IPS-18a (cell line): ENCODE measurements around the gene VWA5A.

Source experiments
- H3K27ac ChIP-seq: one replicate; pipeline ENCODE4 v1.5.1; 2013; ENCODE audit warnings: low read length
- H3K27me3 ChIP-seq: one replicate; pipeline ENCODE4 v1.6.1; 2013; ENCODE audit warnings: mild to moderate bottlenecking, low read length; ENCODE audit not compliant: control insufficient read depth, insufficient read depth
- H3K36me3 ChIP-seq: one replicate; pipeline ENCODE4 v1.6.1; 2013; ENCODE audit warnings: low read depth, low read length; ENCODE audit not compliant: control insufficient read depth
- H3K4me1 ChIP-seq: one replicate; pipeline ENCODE4 v1.6.1; 2013; ENCODE audit warnings: low read depth, low read length; ENCODE audit not compliant: control insufficient read depth
- H3K4me3 ChIP-seq: one replicate; pipeline ENCODE4 v1.5.1; 2013; ENCODE audit warnings: low read length
- H3K9ac ChIP-seq: one replicate; pipeline ENCODE4 v1.6.1; 2013; ENCODE audit warnings: mild to moderate bottlenecking, low read length, moderate library complexity
- H3K9me3 ChIP-seq: one replicate; pipeline ENCODE4 v1.6.1; 2013; ENCODE audit warnings: low read depth, low read length; ENCODE audit not compliant: control insufficient read depth

Gene VWA5A

DNA sequence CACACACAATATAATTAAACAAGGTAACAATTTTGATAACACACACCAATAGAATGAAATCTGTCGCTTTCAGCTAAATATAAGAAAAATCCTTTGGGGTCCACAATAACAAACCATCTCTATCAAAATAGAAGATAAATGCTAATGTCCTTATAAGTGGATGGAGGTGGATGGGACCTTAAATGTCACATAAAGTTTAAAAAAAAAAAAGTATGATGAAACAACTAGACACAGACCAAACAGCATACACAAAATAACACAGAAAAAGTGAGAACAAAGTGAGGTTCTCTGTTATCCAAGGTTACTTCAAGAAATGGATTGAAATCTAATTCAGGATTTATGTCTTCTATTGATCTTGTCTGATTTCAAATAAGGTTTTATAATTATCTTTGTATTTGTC, 57.3 kb downstream of the VWA5A start:
- Histone ChIP-seq H3K9me3 (no peaks in the 10 kb centered on the region), H3K4me1 (peaks cover 7% of the 10 kb centered on the region), H3K27ac (no peak overlapping the region), H3K9ac (no peak overlapping the region), H3K36me3 (no peaks in the 10 kb centered on the region), H3K4me3 (no peak overlapping the region), H3K27me3 (peaks cover 47% of the 10 kb centered on the region)

DNA sequence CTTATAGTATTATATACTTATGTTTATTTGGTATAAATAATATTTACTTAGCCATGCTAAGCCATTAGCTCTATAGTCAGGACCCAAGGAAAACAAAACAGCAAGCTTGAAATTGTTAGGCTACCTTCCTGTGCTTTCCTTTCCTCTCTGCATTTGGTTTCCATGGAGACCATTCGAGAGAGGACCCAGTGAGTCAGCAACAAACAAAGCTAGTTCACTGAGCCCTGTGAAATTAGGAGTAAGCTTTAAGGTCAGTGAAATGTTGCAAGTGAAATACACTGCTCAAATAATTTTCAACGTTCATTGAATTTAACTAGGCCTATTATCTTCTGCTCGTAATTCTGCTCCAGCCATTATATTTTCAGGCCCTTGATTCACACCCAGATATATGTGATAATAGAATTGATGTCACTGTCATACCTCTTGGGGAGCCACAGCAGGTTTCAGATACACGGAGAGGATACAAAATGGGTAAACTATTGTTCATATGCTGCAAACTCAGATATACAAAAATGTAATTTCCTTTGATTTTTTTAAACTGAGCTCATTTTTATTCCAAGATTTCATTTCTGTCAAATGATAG, 58.8 kb downstream of the VWA5A start:
- Histone ChIP-seq H3K9me3 (no peaks in the 10 kb centered on the region), H3K4me1 (peaks cover 7% of the 10 kb centered on the region), H3K36me3 (no peaks in the 10 kb centered on the region), H3K4me3 (no peak overlapping the region), H3K27ac (peak overlapping the region; percentile 39), H3K9ac (peak overlapping the region; percentile 54), H3K27me3 (peaks cover 32% of the 10 kb centered on the region)

DNA sequence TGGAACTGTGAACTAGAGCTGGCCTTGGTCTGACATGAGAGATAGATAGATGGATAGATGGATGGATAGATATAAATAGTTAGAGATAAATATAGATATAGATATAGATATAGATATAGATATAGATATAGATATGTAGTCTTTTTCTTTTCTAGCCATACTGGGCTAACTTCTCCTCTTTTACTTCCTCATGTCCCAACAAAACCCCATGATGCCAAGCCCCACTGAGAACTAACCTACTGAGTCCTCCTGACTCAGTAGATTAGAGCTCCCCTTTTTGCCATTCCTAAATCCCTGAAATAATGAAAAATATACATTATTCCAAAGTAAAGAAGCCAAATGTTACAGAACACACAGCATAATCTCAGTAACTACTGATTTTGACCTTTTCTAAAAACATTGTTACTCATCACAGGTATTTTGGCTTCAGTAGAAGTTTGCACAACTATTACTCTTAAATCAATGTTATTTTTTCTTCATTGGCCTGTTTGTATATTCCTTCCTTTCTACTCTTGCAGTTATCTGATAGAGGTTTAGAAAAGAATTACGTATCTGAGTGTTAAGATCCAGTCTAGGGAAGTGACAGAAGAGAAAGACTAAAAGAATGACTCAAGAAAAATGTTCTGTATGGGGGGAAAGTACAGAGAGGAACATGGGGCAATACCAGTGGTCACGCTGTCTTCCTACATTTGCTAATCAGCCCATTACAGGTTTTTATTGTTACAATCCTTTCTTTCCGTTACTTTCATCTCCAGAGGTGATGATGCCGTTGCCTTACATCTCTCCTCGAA, 61.9 kb downstream of the VWA5A start:
- Histone ChIP-seq H3K4me1 (peaks cover 7% of the 10 kb centered on the region), H3K4me3 (no peak overlapping the region), H3K36me3 (no peaks in the 10 kb centered on the region), H3K27me3 (peaks cover 13% of the 10 kb centered on the region), H3K27ac (no peak overlapping the region), H3K9ac (no peak overlapping the region), H3K9me3 (no peaks in the 10 kb centered on the region)

DNA sequence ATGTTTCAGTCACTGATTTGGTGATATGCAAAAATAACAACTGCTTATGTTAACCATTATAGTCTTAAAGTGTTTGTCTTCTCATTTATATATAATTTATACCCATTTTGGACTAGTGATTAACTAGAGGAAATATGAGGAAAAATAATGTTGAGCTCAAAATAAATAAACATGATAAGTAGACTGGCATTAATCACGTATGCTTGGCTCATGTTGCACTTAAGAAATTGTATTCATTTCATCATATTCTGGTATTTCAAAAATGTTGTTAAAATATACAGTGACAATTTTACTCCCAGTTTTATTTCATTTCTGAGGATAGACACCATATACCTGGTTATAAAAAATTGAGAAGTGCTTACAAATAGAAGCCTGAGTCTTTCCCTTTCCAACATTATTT, 64.1 kb downstream of the VWA5A start:
- Histone ChIP-seq H3K36me3 (no peaks in the 10 kb centered on the region), H3K27ac (no peak overlapping the region), H3K4me3 (no peak overlapping the region), H3K9ac (no peak overlapping the region), H3K4me1 (peaks cover 3% of the 10 kb centered on the region), H3K9me3 (no peaks in the 10 kb centered on the region), H3K27me3 (peaks cover 2% of the 10 kb centered on the region)

DNA sequence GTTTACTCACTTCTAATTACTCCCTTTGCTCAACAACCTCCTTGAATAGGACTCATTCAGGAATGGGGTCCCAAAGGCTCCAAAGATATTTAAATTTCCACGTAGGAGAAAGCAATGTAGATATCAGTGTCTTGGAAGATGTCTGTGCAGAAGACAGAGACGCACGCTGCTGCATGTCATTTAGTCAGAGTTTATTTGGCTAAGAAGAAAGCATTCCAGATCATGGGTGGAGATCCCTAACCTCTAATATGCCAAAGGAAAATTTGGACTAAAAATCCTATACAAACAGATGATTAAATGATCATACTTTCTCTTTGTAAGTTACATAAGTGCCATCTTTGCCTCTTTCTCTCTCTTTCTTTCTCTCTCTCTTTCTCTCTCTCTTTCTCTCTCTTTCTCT, 67.8 kb downstream of the VWA5A start, which contains the start of gene OR10D3:
OR10D3 (plus strand) TSS at position 278 of the 400 bp plus-strand sequence. CDS start 1,925 bp downstream, outside the sequence.
- H3K9me3 ChIP-seq = no peaks in the 10 kb centered on the region
- no peaks in the 10 kb centered on the region for H3K36me3 ChIP-seq
- H3K4me3 ChIP-seq = no peak within 1 kb of the TSS
- H3K27ac ChIP-seq = no peak within 1 kb of the TSS
- H3K9ac ChIP-seq = no peak within 1 kb of the TSS
- peaks cover 5% of the 10 kb centered on the region for H3K27me3 ChIP-seq
- no peaks in the 10 kb centered on the region for H3K4me1 ChIP-seq

DNA sequence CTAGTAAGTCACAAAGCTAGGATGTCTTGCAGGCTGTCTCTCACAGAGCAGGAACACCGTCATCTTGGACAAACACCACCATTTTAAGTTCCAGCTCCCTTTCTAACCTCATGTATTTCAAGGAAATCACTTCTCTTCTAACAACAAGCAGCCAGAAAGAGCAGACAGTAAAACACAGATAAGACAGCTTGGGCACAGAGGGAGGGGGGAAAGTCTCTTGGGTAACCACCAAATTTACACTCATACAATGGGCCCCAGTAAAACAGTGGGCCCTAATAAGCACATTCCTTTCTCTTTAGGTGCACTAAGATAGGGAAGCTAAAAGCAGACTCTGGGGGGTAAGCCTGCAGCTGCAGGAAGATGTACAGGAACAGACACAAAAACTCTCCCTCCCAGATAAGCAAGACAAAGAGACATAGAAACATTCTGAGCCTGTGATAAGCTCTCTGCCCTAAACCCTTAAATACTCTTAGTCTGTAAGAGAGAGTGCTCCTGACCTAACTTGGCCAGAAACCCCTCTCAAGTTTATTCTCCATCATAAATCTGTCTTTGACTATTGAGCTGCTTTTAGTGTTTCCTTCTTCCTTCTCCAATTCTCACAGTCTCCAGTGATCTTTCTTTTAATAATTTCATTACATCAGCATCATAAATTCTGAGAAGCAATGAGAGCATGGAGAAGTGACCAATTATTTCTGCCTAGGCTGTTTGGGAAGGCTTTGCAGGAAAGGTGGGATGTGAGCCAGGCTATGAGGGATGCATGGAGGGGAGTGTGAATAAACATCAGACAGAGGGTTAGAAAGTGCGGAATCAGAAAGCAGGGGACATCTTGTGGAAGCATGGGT, 75.3 kb downstream of the VWA5A start:
- H3K9me3 ChIP-seq = no peaks in the 10 kb centered on the region
- no peak overlapping the region for H3K9ac ChIP-seq
- H3K27ac ChIP-seq = no peak overlapping the region
- no peaks in the 10 kb centered on the region for H3K36me3 ChIP-seq
- H3K27me3 ChIP-seq = peaks cover 46% of the 10 kb centered on the region
- peaks cover 13% of the 10 kb centered on the region for H3K4me1 ChIP-seq
- no peak overlapping the region for H3K4me3 ChIP-seq

DNA sequence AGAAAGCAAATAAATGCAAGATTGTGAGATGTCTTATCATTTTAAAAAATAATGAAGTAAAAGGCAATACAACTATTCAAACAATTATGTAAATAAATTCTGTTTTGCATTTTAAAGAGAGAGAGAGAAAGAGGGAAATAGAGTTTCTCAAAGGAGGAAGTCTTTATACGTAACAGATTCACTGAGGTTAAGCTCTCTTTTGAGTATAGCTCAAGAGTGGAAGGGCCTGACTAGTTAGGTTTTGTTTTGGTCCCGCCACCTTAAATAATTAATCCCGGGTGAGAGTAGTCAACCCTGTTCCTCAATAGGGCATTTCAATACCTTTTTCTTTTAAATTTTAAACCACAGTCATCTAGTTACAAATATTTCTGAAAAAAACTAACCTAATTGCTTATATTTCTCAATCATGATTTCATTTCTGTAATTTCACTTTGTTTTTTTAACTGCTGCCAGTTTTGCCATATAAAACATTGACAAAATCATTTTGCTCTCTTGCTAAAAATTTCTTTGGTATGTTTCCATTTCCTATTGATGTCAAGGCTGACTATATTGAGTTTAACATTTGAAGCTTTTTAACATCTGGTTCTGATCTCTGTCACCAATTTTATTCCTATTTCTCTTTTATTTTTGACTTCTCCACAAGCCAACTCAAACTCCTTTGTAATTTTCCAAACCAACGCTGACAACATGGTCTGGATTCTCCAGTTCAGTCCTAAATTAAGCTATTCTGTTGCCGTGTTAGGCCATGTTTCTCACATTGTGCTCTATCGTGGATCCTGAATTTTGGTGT, 78.2 kb downstream of the VWA5A start:
- peaks cover 13% of the 10 kb centered on the region for H3K4me1 ChIP-seq
- H3K36me3 ChIP-seq = no peaks in the 10 kb centered on the region
- no peak overlapping the region for H3K9ac ChIP-seq
- no peak overlapping the region for H3K27ac ChIP-seq
- H3K4me3 ChIP-seq = no peak overlapping the region
- H3K9me3 ChIP-seq = no peaks in the 10 kb centered on the region
- peaks cover 37% of the 10 kb centered on the region for H3K27me3 ChIP-seq

- Histone ChIP-seq H3K27me3 (peaks cover 26% of the 10 kb centered on the region), H3K9ac (no peak overlapping the region), H3K36me3 (no peaks in the 10 kb centered on the region), H3K9me3 (no peaks in the 10 kb centered on the region), H3K4me1 (peaks cover 13% of the 10 kb centered on the region), H3K27ac (no peak overlapping the region), H3K4me3 (no peak overlapping the region)
Observed at GRCh38 chr11:124194293-124195188, 79.3 kb downstream of the VWA5A start.

- no peaks in the 10 kb centered on the region for H3K9me3 ChIP-seq
- H3K27me3 ChIP-seq = peaks cover 19% of the 10 kb centered on the region
- no peak overlapping the region for H3K27ac ChIP-seq
- H3K4me3 ChIP-seq = no peak overlapping the region
- H3K4me1 ChIP-seq = peaks cover 9% of the 10 kb centered on the region
- no peak overlapping the region for H3K9ac ChIP-seq
- H3K36me3 ChIP-seq = no peaks in the 10 kb centered on the region
Observed at GRCh38 chr11:124195189-124195734, 80.0 kb downstream of the VWA5A start.
